NCI-H2107 (cell line): ENCODE results near the gene DBNL.

Source experiments
- DNase-seq: peaks from one replicate; lab custom pipeline; 2025; lab: John Stamatoyannopoulos, UW

Gene DBNL

GRCh38 chr7:44100458-44101302, 56.2 kb downstream of the DBNL start:
- DNase-seq = no peak

GRCh38 chr7:44101303-44101965, 56.9 kb downstream of the DBNL start:
- DNase-seq = no peak

GRCh38 chr7:44101966-44102845, 57.7 kb downstream of the DBNL start:
- DNase-seq = no peak

GRCh38 chr7:44102846-44103565, 58.5 kb downstream of the DBNL start:
- DNase-seq = no peak

GRCh38 chr7:44103566-44103922, 59.0 kb downstream of the DBNL start:
- no peak for DNase-seq

GRCh38 chr7:44103923-44104859, 59.7 kb downstream of the DBNL start, which contains the start of gene AEBP1:
Gene AEBP1, plus strand, starts transcription at chr7:44104345. Its CDS starts 321 bp downstream, at chr7:44104666.
- DNase-seq = no peak

GRCh38 chr7:44104860-44105771, 60.6 kb downstream of the DBNL start:
- no peak for DNase-seq

GRCh38 chr7:44105832-44106231, 61.3 kb downstream of the DBNL start:
- no peak for DNase-seq

GRCh38 chr7:44106311-44107065, 62.0 kb downstream of the DBNL start:
- DNase-seq = no peak

GRCh38 chr7:44107116-44107960, 62.8 kb downstream of the DBNL start:
- no peak for DNase-seq

- DNase-seq = no peak
Measured at GRCh38 chr7:44107961-44108767, 63.7 kb downstream of the DBNL start.

- no peak for DNase-seq
Measured at GRCh38 chr7:44108768-44109750, 64.6 kb downstream of the DBNL start.

- no peak for DNase-seq
Measured at GRCh38 chr7:44109991-44110390, 65.5 kb downstream of the DBNL start.

GRCh38 chr7:44110719-44111635, 66.5 kb downstream of the DBNL start:
- DNase-seq = no peak
